ENCODE measurements around the gene BCAP31.
A peak's percentile ranks its signal among the peaks of the same experiment; 100 is the strongest.

BCAP31 gene

GRCh38 chrX:153672531-153673427 lies 51.4 kb downstream of the BCAP31 start:
- DNase-seq = no peak

DNA sequence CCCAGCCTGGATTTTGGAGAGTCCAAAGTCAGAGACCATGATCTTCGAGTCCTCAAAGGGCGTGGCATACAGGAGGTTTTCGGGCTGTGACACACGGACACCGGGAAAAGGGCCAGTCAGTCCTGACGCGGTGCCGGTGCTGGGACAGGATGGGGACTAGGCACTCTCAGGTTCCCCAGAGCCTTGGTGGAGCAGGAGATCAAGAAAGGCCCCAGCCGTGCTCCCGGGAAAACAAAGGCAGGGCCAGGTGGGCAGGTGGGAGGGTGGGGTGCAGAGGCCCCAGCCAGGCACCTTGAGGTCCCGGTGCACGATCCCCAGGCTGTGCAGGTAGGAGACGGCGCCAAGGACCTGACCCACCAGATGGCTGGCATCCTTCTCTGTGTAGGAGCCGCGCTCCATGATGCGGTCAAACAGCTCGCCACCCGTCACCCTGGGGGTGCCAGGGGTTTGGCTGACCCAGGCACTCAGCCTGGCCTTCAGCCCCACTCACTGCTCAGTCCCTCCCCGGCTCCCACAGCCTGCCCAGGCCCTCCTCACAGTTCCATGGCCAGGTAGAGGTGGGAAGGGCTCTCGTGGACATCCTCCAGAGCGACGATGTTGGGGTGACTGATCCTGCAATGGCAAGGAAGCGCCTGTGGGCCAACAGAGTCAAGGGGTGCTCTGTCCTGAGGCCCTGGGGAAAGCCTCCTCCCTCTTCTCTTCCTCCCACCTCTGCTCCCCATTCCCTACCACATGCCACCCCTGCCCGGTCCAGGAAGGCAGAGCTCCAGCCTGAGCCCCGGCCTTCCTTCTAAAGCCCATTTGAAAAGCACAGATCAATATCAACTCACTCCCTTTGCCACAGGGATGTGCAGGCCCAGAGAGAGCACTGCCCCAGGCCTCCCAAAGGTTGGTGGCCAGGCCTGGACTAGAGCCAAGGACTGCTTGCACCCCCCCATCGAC lies 52.3 kb downstream of the BCAP31 start:
- DNase-seq = no peak

GRCh38 chrX:153670748-153671588 lies 53.2 kb downstream of the BCAP31 start:
- DNase-seq = no peak

DNA sequence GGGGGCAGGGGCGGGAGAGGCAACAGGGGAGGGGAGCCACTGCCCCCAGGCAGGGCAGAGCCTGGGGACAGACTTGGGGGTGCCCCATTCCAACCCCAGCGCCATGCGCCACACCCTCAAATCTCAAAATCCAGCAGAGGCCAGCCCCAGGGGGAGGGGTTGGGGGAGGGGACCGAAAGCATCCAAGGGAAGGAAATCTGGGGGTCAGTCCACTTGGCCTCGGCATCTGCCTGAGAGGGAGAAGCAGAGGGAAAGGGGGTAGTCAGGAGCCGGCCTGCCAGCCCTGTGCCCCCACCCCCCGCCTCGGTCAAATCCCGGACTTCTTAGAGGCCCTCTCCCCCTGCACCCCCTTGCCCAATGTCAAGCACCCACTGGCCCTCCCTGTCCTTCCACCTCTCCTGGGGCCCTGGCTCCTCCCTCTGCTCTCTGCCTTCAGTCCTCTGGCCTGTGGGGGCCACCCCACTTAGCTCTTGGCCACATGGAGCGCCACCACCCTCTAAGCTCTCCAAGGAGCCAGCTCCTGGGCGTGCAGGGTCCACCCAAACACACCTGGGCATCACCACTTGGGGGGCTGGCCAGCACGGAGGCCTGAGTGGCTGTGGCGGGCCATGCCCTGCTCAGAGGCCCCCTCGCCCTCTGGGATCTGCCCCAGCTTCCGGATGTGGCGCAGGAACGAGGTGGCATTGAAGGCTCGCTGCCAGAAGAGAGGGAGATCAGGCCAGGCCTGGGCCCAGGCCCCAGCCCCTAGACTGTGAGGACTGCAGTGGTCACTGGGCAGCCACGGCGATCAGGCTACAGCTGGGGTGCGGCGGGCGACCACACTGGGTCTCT lies 54.1 kb downstream of the BCAP31 start:
- DNase-seq = no peak

GRCh38 chrX:153669174-153669890 lies 54.9 kb downstream of the BCAP31 start:
- DNase-seq = peak; percentile 18

- no peak for DNase-seq
Observed at GRCh38 chrX:153668423-153669173, 55.6 kb downstream of the BCAP31 start.

DNA sequence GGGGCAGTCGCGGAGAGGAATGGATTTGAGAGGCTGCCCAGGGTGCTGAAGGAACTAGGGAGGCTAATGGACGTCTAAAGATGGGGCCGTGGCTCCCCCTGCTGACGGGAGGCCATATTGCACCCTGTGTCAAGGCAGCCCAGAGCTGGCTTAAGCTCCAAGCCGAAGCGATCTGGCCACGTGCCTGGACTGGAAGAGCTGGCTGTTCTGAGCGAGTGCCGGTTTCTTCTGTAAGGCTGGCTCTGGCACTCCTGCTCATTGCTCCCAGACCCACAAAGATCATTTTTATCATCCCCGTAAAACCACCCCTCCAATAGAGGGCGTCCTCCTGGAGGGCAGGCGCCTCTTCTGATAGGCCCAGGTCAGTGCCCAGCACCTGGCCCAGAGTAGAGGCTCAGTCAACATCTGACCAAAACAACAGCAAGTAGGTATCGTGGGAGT lies 56.2 kb downstream of the BCAP31 start:
- peak; percentile 78 for DNase-seq

GRCh38 chrX:153667281-153667955 lies 56.8 kb downstream of the BCAP31 start:
- no peak for DNase-seq

DNA sequence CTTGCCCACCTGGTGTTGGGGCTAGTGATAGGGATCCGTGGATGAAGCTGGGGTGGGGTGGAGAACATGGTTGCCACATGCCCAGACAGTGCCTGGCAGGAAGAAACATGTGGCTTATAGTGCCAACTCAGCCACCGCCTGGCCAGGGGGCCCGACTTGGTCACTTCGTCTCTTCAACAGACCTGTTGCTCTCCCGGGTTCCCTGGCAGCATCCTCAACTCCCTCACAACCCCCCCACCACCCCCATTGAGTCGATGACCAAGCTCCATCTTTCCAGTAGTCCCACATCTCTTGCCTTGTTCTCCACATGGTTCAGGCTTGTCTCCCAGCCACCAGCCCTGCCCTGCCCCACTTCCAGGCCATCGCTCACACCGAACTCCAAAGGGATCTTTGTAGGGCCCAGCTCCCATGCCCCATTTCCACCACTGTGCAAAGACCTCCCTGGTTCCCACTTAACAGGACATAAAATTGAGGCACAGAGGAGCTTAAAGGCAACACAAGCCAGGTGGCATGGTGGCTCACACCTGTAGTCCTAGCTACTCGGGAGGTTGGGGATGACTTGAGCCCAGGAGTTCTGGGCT lies 58.4 kb downstream of the BCAP31 start:
- DNase-seq = no peak

DNA sequence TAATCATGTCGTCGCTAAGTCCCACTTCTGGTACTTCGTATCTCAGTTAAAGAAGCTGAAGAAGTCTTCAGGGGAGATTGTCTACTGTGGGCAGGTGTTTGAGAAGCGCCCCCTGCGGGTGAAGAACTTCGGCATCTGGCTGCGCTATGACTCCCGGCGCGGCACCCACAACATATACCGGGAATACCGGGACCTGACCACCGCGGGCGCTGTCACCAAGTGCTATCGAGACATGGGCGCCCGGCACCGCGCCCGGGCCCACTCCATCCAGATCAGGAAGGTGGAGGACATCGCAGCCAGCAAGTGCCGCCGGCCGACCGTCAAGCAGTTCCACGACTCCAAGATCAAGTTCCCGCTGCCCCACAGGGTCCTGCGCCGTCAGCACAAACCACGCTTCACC lies 61.9 kb downstream of the BCAP31 start:
- DNase-seq = no peak

DNA sequence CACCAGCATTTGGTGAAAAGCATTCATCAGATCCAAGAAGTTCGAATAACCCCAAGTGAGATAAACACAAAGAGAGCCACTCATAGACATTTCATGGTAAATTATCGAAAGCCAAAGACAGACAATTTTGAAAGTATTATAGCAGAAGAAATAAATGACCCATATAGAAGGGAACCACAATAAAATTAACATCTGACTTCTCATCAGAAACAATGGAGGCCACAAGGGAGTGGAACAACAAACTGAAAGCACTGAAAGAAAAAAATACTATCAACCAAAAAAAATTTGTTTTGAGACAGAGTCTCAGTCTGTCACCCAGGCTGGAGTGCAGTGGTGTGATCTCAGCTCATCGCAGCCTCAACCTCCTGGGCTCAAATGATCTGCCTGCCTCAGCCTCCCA lies 64.9 kb downstream of the BCAP31 start:
- no peak for DNase-seq

- no peak for DNase-seq
Observed at GRCh38 chrX:153657161-153657560, 67.0 kb downstream of the BCAP31 start.

GRCh38 chrX:153653556-153653955 lies 70.6 kb downstream of the BCAP31 start:
- DNase-seq = no peak

DNA sequence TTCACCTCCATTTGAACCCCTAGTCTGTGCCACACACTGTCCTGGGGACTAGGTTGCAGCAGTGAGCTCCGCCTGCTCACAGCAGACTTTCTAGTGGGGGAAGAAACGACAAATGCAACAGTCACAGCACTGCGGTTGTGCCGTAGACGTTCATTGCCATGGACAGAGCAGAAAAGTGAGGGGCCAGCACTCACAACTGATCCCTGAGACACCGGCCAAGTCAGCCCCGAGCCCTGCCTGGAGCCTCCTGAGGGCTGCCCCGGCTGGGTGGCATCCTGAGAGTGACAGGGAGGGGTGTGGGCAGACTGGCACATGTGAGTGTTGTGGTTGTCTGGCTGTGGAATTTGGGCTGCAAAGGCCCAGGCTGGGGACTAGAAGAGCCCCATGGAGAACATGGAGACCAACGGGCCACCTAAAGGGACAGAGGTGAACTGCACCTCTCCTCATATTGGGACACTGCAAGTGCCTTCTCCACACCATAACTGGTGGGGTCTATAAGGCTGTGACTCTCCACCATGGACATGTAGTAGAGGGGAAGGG lies 72.6 kb downstream of the BCAP31 start:
- no peak for DNase-seq

GRCh38 chrX:153650959-153651358 lies 73.2 kb downstream of the BCAP31 start:
- no peak for DNase-seq

Measured in NCI-H1105 treated with DMSO at 0.1 percent for 48 hours (cell line).